Medulla oblongata (tissue), 1 donor: ENCODE results near the gene NINJ1.

Source experiments
- DNase-seq: peaks from one replicate; pipeline ENCODE4 v3.0.0-alpha.2; 2015; ENCODE audit errors: extremely low spot score

The NINJ1 gene

GRCh38 chr9:93100276-93100636 lies 33.8 kb downstream of the NINJ1 start:
- DNase-seq = no peak

GRCh38 chr9:93099551-93100275 lies 34.3 kb downstream of the NINJ1 start:
- no peak for DNase-seq

- DNase-seq = peak; percentile 90
Observed at GRCh38 chr9:93098236-93098946, 35.7 kb downstream of the NINJ1 start.

- peak; percentile 80 for DNase-seq
Observed at GRCh38 chr9:93097511-93098201, 36.4 kb downstream of the NINJ1 start.

- DNase-seq = no peak
Observed at GRCh38 chr9:93096811-93097382, 37.2 kb downstream of the NINJ1 start.

GRCh38 chr9:93096131-93096802 lies 37.8 kb downstream of the NINJ1 start, which contains the start of gene CARD19:
Gene CARD19, plus strand, starts transcription at chr9:93096217. Its CDS starts 129 bp downstream, at chr9:93096346.
- DNase-seq = peak; percentile 47

GRCh38 chr9:93095205-93096130 lies 38.6 kb downstream of the NINJ1 start:
- DNase-seq = peak; percentile 99

- DNase-seq = peak; percentile 79
Observed at GRCh38 chr9:93094658-93095204, 39.3 kb downstream of the NINJ1 start.

- no peak for DNase-seq
Observed at GRCh38 chr9:93093877-93094657, 40.0 kb downstream of the NINJ1 start.

- DNase-seq = peak; percentile 46
Observed at GRCh38 chr9:93093127-93093876, 40.7 kb downstream of the NINJ1 start.

- DNase-seq = no peak
Observed at GRCh38 chr9:93092251-93092991, 41.6 kb downstream of the NINJ1 start.

- DNase-seq = no peak
Observed at GRCh38 chr9:93091453-93092081, 42.5 kb downstream of the NINJ1 start.

GRCh38 chr9:93091056-93091452 lies 43.0 kb downstream of the NINJ1 start:
- no peak for DNase-seq

GRCh38 chr9:93090091-93090655 lies 43.9 kb downstream of the NINJ1 start:
- DNase-seq = no peak

- DNase-seq = no peak
Observed at GRCh38 chr9:93089481-93089991, 44.5 kb downstream of the NINJ1 start.

GRCh38 chr9:93089024-93089423 lies 45.0 kb downstream of the NINJ1 start:
- no peak for DNase-seq

GRCh38 chr9:93088656-93089015 lies 45.4 kb downstream of the NINJ1 start:
- DNase-seq = no peak
